Measurements from ENCODE around the gene FAM184A.

The FAM184A gene

GRCh38 chr6:118952683-118953082 lies 125.8 kb downstream of the FAM184A start:
- DNase-seq: no peak

GRCh38 chr6:118945217-118945616 lies 133.2 kb downstream of the FAM184A start:
- no peak for DNase-seq

GRCh38 chr6:118940770-118941169 lies 137.7 kb downstream of the FAM184A start:
- DNase-seq: no peak

- no peak for DNase-seq
Observed at GRCh38 chr6:118939683-118940082, 138.8 kb downstream of the FAM184A start.

GRCh38 chr6:118935978-118936703 lies 142.3 kb downstream of the FAM184A start:
- no peak for DNase-seq

GRCh38 chr6:118935331-118935668 lies 143.2 kb downstream of the FAM184A start:
- DNase-seq: no peak

- peak; percentile 72 for DNase-seq
Observed at GRCh38 chr6:118934461-118935330, 143.8 kb downstream of the FAM184A start, which contains the start of gene MCM9. MCM9 (minus strand) TSS chr6:118935159; CDS start chr6:118931723, 3,436 bp downstream.

DNA sequence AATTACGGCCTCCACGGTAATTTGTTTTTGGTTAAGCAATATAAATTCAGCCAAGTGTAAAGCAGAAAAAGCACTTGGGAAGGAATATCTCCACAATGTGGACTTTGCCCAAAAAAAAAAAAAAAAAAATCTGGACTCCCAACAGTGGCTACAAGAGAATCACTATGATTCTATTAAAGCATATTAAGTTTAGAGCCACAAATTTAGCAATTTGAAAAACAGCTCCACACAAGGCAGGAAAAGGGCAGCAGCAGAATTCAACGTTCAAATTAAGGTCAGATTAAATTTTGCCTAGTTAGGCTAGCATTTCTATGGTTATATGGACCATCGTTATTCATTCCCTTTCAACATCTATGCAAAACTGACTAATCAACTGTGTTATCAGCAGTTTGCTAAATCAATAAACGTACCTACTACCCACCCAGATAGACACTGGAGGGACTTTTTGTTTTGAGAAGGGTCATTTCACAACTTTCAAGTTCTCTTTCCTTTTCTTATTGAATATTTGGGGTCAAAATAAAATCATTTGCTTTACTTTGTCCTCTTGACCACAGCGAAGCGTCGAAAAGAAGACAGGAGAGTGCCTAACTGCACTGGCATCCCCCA lies 144.5 kb downstream of the FAM184A start:
- no peak for DNase-seq

DNA sequence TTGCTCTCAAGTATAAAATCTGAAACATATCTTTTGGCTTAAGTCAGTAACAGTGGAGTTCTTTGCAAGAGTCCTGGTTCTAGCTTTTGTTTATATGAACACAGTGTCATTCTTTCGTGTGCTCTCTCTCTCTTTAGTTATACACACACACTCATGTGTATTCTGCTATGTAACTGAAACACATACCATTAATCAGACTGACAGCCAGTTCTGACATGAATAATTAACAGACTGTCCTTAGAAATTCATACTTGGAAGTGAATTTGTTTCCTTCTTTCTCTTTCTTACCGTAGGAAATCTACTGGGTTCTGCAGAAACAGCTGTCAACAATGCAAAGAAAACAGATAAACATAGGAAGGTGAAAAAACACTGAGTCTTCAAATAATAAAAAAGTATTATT lies 146.0 kb downstream of the FAM184A start:
- no peak for DNase-seq

GRCh38 chr6:118931436-118931835 lies 147.0 kb downstream of the FAM184A start:
- no peak for DNase-seq

DNA sequence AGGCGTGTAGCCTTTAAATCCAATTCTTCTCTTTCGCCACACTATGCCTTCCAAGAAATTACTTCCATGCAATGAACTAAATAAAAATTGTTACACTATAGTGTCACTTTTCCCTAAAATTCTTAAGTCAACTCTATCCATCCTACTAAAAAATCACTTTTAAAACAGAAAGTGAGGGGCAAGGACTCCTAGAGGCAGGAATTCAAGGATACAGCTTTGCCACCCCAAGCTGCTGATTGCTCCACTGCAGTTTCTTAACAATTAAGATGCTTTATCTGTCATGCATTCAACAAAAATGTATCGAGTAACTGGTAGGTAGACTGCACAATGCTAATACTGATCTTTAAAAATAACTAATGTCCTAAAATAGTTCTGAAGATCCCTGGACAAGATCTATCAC lies 147.8 kb downstream of the FAM184A start:
- no peak for DNase-seq

DNA sequence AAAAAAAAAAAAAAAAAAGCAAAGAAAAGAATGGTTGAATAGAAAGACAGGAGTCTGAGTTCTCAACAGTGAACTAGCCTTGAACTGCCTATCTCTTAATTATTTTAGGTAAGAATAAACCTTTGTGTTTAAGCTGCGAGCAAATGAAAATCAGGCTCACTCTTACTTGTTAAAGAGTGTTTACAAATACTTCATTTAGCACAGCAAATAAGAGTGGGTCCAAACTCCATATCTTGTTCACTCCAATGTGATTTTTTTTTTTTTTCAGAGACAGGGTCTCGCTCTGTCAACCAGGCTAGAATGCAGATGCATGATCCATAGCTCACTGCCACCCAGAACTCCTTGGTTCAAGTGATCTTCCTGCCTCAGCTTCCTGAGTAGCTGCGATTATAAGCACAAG lies 155.4 kb downstream of the FAM184A start:
- no peak for DNase-seq

DNA sequence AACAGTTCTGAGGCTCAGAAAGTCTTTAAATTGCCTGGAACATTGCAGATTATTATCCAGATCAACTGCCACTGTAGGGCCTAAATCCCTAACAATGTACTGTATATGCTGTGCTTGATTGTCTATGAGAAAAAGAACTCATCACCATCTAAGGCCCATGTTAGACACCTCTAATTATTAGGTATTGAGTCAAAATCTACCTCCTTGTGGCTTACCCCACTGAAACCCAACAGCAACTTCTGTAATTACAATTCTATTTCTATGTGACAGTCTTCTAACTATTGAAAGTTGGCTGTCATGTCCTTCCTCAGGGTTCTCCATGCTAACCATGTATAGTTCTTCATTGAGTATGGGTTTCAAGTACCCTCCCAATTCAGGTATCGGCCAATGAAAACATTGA lies 157.4 kb downstream of the FAM184A start:
- DNase-seq: no peak

GRCh38 chr6:118918329-118918725 lies 160.1 kb downstream of the FAM184A start:
- no peak for DNase-seq

DNA sequence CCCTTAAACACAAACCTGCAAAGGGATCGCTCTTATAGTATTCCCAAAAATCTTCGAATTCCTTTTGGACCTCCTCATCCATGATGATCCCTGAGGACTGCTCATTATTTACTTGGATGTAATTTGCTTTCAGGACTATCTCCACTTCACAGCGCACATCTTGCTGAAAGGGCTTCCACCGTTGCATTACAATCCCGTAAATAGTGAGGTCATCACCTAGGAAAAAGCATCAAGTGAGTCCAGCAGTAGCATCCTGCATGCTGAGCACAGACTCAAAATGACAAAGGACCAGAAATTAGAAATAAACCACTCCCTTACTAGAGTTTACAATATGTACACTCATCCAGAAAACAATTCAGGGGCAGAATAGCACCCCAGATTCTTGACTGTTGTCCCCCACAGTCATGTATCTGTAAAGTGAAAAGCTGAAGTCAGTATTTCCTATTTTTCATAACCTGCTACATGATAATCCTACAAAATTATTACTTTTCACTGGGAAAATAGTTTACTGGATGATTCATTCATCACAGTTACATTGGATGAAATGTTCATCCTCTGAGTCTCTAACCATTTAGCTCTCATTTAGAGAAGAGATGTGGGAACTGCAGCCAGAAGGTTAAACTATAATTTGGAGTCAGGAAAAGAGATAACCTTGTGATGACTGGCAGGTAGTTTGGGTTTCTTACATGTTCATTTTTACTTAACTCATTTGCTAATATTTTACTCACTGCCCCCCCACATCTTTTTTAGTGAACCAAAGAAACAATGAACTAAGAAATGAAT lies 160.7 kb downstream of the FAM184A start:
- peak; percentile 43 for DNase-seq

DNA sequence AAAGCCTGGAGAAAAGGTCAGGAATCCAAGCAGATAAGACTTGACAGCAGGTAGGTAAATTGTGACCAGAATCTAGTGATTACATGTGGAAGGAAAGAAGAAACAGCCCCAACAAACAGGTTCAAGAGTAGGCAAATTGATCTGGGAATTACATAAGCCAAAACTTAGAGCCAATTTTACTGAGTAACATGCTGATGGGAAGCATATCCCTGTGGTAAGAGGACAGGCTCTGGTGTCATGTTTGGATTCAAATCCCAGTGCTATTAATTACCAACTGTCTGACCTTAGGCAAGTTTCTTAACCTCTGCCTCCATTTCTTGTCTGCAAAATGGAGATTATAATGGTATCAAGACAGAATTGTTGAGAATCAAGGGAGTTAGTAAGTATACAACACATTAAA lies 163.9 kb downstream of the FAM184A start:
- no peak for DNase-seq

DNA sequence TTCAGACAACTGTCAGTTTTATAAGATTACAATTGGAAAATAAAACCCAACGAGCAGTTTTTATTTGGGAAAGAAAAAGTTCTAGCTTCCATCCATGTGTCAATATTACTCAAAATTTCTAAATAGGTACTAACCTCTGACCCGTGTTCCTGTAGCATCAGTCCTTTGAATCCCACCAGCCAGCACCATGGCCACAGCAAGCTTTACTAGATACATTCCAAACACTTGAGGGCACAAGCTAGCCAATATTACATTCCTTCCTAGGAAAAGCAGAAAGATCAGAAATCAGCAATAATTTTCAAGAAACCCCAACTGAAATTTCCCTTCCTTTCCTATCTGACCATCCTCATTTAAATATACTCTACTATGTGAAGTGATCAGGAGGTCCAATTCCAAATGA lies 165.3 kb downstream of the FAM184A start:
- DNase-seq: no peak

DNA sequence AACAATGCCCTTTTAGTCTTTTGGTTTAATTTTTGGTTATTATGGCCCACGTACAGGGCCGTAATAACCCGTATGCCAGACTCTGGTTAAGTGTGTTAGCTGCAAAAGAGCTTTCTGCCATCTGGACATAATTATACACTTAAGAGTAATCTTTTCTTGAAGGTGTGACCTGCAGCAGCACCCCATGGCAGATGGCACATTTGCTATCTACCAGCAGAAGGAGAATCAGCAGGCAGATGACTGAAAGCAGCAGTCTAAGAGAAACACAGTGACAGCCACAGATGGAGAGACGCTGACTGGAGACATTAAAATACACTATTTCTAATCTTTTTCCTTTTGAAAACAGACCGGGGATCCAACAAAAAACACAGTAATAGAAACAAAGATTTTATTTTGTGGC lies 165.8 kb downstream of the FAM184A start:
- DNase-seq: peak; percentile 24
